22Rv1 (cell line): Measurements from ENCODE around the gene ZNF746.

Experiments
- CTCF ChIP-seq: fragments of 450-650 bp; IDR thresholded peaks from 2 replicates; pipeline ENCODE4 v1.5.1; 2017; ENCODE audit warnings: mild to moderate bottlenecking
- ZFX ChIP-seq: fragments of 450-650 bp; IDR thresholded peaks from 2 replicates; pipeline ENCODE4 v1.6.1; 2017; ENCODE audit warnings: antibody characterized with exemption, borderline replicate concordance

- TF ChIP-seq CTCF (no peak), ZFX (no peak)
Observed at GRCh38 chr7:149477494-149478443, 19.8 kb downstream of the ZNF746 start.
